RKO (cell line): ENCODE measurements around the gene CUEDC2.

Experiments used
- DNase-seq: peaks from one replicate; pipeline ENCODE4 v3.0.0-alpha.2; 2016; ENCODE audit warnings: low spot score

The CUEDC2 gene

GRCh38 chr10:102432162-102432950 is at the start of gene CUEDC2:
Gene CUEDC2, minus strand, starts transcription at chr10:102432574. Its CDS starts 7,386 bp downstream, at chr10:102425188.
- DNase-seq: peak; percentile 95

DNA sequence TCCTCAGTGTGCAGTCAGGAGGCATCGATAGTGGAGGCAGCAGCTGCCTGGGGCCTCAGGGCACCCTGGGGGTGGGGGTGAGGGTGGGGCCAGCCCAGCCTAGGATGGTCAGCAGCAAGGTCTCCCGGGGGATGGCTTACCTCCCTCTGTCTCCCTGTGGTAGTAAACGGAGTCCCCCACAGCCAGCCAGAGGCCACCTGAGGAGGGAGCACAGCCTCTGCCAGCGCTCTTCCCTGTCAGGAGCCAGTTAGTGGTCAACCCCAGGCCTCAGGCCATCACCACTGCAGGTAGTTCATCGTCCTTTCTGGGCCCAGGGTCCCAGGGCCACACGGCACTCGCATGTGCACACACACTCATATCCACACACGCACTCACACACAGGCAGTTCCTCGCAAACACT is 48.0 kb upstream of the CUEDC2 start:
- no peak for DNase-seq

DNA sequence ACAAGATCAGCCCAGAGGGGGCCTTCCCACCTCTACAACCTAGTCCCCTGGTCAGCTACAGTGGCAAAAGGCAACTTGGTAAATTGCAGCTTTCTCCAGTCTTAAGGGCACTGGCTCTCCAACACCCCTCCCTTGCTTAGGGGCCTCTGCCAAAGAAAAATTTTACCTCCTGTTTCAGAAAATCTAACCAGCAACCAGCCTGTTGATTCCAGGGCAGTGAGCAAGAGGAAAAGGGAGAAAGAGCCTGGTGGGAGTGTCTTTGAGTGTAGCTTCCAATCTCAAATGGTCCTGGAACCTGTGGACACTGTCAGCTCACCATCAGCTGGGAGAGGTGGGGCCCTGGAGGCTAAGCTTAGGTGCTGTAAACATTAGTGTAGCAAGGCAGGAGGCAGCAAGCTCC is 47.3 kb upstream of the CUEDC2 start:
- no peak for DNase-seq

DNA sequence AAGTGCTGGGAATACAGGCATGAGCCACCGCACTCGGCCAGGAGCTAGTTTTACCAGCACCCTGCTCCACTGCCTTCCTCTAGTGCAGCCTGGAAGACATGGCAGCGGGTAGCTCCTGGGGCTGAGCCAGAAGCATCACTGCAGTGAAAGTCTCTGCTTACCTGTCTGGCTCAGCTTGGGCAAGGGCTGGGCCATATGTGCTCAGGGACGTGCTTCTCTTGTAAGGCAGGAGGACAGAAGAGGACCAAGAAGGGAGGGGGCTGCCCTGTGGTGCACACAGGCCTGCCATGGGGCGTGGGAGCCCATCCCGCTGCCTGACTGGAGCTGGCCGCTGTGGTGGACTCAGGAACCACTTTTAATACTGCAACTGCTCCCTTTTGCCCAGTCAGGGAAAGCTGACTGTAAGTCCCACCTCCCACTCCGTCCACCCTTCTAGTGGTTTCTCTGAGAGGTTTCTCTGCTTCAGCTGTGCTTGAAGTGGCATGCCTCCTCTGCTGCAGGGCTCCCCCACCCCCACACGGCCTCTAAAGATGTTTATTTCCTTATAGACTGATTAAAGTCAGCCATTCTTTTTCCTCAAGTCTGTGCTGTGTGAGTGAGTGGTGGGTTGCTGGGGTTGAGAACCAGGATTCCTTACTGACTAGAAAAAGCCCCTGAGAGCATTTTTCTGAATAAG is 44.2 kb upstream of the CUEDC2 start:
- no peak for DNase-seq

- DNase-seq: no peak
These were observed 43.2 kb upstream of the CUEDC2 start for GRCh38 chr10:102475451-102476040.

GRCh38 chr10:102473445-102474331 is 41.3 kb upstream of the CUEDC2 start:
- no peak for DNase-seq

- DNase-seq: no peak
These were observed 38.5 kb upstream of the CUEDC2 start for GRCh38 chr10:102470579-102471546.

DNA sequence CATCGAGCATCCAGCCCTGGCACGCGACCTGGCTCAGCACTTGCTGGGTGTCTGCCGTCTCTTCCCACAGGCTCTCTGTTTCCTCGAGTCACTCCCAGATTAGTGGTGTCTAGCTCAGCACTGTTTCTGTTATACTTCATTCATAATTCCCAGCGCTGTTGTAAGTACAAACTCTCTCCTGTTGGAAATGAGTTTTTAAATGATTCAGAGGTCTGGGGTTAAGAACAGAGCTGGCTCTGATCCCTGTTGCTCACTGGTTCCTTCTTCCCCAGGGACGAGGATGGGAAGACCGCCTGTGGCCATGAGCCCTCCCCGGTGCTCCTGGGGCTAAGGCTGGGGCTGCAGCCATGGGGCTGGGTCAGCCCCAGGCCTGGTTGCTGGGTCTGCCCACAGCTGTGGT is 36.3 kb upstream of the CUEDC2 start:
- DNase-seq: no peak

GRCh38 chr10:102467971-102468438 is 35.6 kb upstream of the CUEDC2 start:
- DNase-seq: no peak

GRCh38 chr10:102467318-102467717 is 34.9 kb upstream of the CUEDC2 start:
- DNase-seq: no peak

DNA sequence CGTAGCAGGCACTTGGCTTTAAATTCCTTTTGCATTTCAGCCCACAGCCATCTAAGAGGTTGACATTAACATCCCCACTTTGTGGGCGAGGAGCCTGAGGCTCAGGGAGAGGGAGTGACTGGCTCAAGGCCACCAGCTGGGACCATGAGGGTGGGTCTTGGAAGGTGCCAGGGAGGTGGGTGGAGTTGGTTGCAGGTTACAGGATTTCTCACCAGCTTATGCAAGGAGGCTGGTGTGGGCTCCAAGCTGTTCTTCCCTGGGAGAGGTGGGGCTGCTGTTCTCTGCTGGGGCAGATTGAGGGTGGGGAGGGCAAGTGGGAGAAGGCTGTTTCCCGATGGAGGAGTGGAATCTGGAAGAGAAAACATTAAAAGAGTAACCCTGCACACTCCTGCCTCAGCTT is 33.1 kb upstream of the CUEDC2 start:
- DNase-seq: no peak

DNA sequence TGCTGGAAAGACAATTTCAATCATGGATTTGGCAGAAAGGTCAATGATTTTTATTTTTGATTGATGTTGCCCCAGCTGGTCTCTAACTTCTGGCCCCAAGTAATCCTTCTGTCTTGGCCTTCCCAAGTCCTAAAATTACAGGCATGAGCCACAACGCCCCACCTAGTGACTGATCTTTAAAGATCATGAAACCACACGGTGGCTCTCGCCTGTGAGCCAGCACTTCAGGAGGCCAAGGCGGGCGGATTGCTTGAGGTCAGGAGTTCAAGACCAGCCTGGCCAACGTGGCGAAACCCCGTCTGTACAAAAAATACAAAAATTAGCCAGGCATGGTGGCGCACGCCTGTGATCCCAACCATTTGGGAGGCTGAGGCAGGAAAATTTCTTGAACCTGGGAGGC is 31.6 kb upstream of the CUEDC2 start:
- no peak for DNase-seq

- no peak for DNase-seq
These were observed 30.2 kb upstream of the CUEDC2 start for GRCh38 chr10:102462512-102463054.

- DNase-seq: peak; percentile 84
These were observed 29.0 kb upstream of the CUEDC2 start for GRCh38 chr10:102461187-102462054.

- no peak for DNase-seq
These were observed 28.4 kb upstream of the CUEDC2 start for GRCh38 chr10:102460836-102461186.

DNA sequence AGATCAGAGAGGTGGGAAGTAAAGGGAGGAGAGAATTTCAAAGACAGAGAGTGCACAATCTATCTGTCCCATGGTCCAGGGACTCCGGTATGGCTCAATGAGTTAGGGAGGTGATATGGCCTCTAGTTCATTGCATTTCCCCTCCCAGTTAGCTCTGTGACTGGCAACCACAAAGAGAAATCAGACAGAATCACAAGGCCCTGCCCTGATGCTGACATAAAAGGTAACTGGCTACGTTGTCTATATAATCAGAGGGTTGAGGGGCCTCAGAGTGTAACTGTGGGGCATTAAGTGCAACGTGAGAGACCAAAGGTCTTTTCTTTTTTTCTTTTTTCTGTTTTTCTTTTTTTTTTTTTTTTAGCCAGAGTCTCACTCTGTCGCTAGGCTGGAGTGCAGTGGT is 26.3 kb upstream of the CUEDC2 start:
- no peak for DNase-seq

DNA sequence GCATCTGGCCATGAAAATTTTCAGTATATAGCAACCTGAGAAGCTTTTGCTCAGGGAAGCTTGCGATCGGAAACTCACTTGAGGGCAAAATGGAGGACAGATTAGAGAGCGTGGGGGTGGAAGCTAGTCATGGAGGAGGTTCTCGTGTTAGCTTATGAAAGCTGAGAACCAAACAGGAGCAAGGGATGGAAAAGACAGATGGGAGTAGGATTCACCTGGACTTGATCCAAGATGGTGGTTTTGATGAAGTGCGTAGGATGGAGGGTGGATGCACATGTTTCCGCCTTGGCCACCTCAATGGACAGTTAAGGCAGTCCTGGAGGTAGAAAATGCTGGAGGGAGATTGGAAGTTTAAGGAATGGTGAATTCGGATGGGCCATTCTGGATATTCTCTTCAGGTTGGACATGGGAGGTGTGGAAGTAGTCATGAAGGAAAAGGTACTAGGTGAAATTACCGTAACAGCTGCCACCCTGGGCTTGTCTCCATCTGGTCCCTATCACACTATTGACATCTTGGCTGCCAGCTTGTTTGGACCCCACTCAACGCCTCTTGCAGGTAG is 25.3 kb upstream of the CUEDC2 start:
- no peak for DNase-seq

GRCh38 chr10:102455893-102456471 is 23.6 kb upstream of the CUEDC2 start:
- peak; percentile 70 for DNase-seq
